ENCODE measurements around the gene CFAP74. TPM values are rescaled to one million over a fixed set of nuclear protein-coding genes. Genes with fewer than 3 reads are reported as not detected.

CFAP74 gene
- total and polyA plus RNA-seq, 2 of the 13 experiments (the other 11 are each of a cell fraction or from before 2014, with no cell fraction given), result 0.27 to 0.62 TPM

- TF ChIP-seq SNAPC5 (CRISPR knock-in tag; IDR thresholded peaks at IDR 0.05; ENCODE audit: borderline replicate concordance) (no peak), IRF1 (CRISPR knock-in tag; IDR thresholded peaks at IDR 0.05; ENCODE audit: low read depth) (no peak), SIX1 (CRISPR knock-in tag; IDR thresholded peaks at IDR 0.05; ENCODE audit: borderline replicate concordance) (no peak), REL (CRISPR knock-in tag; conservative IDR thresholded peaks at IDR 0.05) (no peak), NFATC3 (CRISPR knock-in tag; IDR thresholded peaks at IDR 0.05) (no peak), SRSF9 (IDR thresholded peaks at IDR 0.05; ENCODE audit: borderline replicate concordance, insufficient read depth, low read depth, low read length, poor library complexity, severe bottlenecking) (no peak), ZNF670 (CRISPR knock-in tag; IDR thresholded peaks at IDR 0.05; ENCODE audit: borderline replicate concordance) (no peak), ELF4 (CRISPR knock-in tag; IDR thresholded peaks at IDR 0.05; ENCODE audit: borderline replicate concordance) (no peak), ZNF75D (CRISPR knock-in tag; IDR thresholded peaks at IDR 0.05; ENCODE audit: borderline replicate concordance) (no peak), ZNF468 (CRISPR knock-in tag; IDR thresholded peaks at IDR 0.05) (no peak), RBM22 (optimal IDR thresholded peaks at IDR 0.05; ENCODE audit: low read length) (no peak), ZNF460 (CRISPR knock-in tag; IDR thresholded peaks at IDR 0.05; ENCODE audit: borderline replicate concordance) (no peak), ZNF768 (CRISPR knock-in tag; IDR thresholded peaks at IDR 0.05) (no peak), TRIM24 (CRISPR knock-in tag; IDR thresholded peaks at IDR 0.05) (no peak), ZNF674 (CRISPR knock-in tag; IDR thresholded peaks at IDR 0.05; ENCODE audit: low read depth) (no peak), SMAD3 (CRISPR knock-in tag; IDR thresholded peaks at IDR 0.05) (no peak), EP300 (IDR thresholded peaks at IDR 0.05; ENCODE audit: low read depth in 2 of 2, low read length in 2 of 2) (no peak), EP300 (CRISPR knock-in tag; IDR thresholded peaks at IDR 0.05; ENCODE audit: borderline replicate concordance) (no peak), FIP1L1 (IDR thresholded peaks at IDR 0.05; ENCODE audit: borderline replicate concordance, insufficient read depth, low read depth, low read length) (no peak), MAX (IDR thresholded peaks at IDR 0.05) (peak; percentile 81), CCAR2 (optimal IDR thresholded peaks at IDR 0.05; ENCODE audit: low read depth, low read length) (no peak), ZNF619 (CRISPR knock-in tag; IDR thresholded peaks at IDR 0.05) (no peak), PRMT3 (CRISPR knock-in tag; IDR thresholded peaks at IDR 0.05; ENCODE audit: borderline replicate concordance, low read depth) (no peak), TBP (CRISPR knock-in tag; IDR thresholded peaks at IDR 0.05) (no peak), BATF2 (CRISPR knock-in tag; IDR thresholded peaks at IDR 0.05) (no peak), ZFP62 (CRISPR knock-in tag; IDR thresholded peaks at IDR 0.05) (no peak), CAMTA2 (CRISPR knock-in tag; IDR thresholded peaks at IDR 0.05; ENCODE audit: borderline replicate concordance) (no peak), GFI1 (CRISPR knock-in tag; IDR thresholded peaks at IDR 0.05; ENCODE audit: borderline replicate concordance) (no peak)
- TF ChIP-seq, protein P1, sequence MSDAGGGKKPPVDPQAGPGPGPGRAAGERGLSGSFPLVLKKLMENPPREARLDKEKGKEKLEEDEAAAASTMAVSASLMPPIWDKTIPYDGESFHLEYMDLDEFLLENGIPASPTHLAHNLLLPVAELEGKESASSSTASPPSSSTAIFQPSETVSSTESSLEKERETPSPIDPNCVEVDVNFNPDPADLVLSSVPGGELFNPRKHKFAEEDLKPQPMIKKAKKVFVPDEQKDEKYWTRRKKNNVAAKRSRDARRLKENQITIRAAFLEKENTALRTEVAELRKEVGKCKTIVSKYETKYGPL (CRISPR knock-in tag; IDR thresholded peaks at IDR 0.05), result no peak
These were observed 17.0 kb downstream of the CFAP74 start (continued) for GRCh38 chr1:1986451-1987141.

Measured in HepG2 (cell line).